Measurements from ENCODE around the gene TIGD1. TPM values are rescaled to one million over a fixed set of nuclear protein-coding genes. Genes with fewer than 3 reads are reported as not detected.
A peak's percentile ranks its signal among the peaks of the same experiment; 100 is the strongest.

The TIGD1 gene
- total RNA-seq, 4 donors from 2014 or later: 6.7 to 11.6 (median 6.9) TPM

GRCh38 chr2:232592772-232593395, 42.5 kb upstream of the TIGD1 start:
- peaks cover 5 to 22% of the 10 kb centered on the region in 2 donors for H3K4me1 ChIP-seq
- H3K27me3 ChIP-seq: no peaks in the 10 kb centered on the region
- H3K36me3 ChIP-seq: no peaks in the 10 kb centered on the region
- intact Hi-C loops (cut with DNase I): no loop called here
- TF ChIP-seq POLR2A (IDR thresholded peaks at IDR 0.05): no peak
- no peak for TF ChIP-seq CTCF (IDR thresholded peaks at IDR 0.05)
- WGBS, 2 donors: 82 to 94% methylated on average over 3 of the region's 3 CpGs
- H3K4me3 ChIP-seq (replicated peaks in 1 of 3): no peak overlapping the region
- no peak overlapping the region for H3K27ac ChIP-seq
- no peak for DNase-seq
- H3K9me3 ChIP-seq: no peaks in the 10 kb centered on the region

GRCh38 chr2:232588680-232589585, 38.6 kb upstream of the TIGD1 start:
- no peaks in the 10 kb centered on the region for H3K9me3 ChIP-seq
- TF ChIP-seq CTCF (IDR thresholded peaks at IDR 0.05) (no peak), POLR2A (IDR thresholded peaks at IDR 0.05) (peak in 1 of 2 donors; percentile 43)
- H3K27ac ChIP-seq: peak overlapping the region; percentile 76 to 88 (median 82)
- 57 to 59% methylated on average over 18 of the region's 18 CpGs for WGBS, 2 donors
- intact Hi-C loops (cut with DNase I): no loop called here
- peaks cover 5 to 22% of the 10 kb centered on the region in 2 donors for H3K4me1 ChIP-seq
- DNase-seq: peak; percentile 93 to 94
- H3K4me3 ChIP-seq (replicated peaks in 1 of 3): no peak overlapping the region
- no peaks in the 10 kb centered on the region for H3K27me3 ChIP-seq
- no peaks in the 10 kb centered on the region for H3K36me3 ChIP-seq

- Histone ChIP-seq H3K27ac (peak overlapping the region; percentile 76 to 88 (median 82)), H3K9me3 (no peaks in the 10 kb centered on the region), H3K4me3 (replicated peaks in 1 of 3) (no peak overlapping the region), H3K27me3 (no peaks in the 10 kb centered on the region), H3K4me1 (peaks cover 5 to 19% of the 10 kb centered on the region in 2 donors), H3K36me3 (no peaks in the 10 kb centered on the region)
- intact Hi-C loops (cut with DNase I): no loop called here
- no peak for DNase-seq
- WGBS, 2 donors: 97 to 100% methylated on average over 6 to 8 of the region's 8 CpGs
- TF ChIP-seq POLR2A (IDR thresholded peaks at IDR 0.05): no peak
- no peak for TF ChIP-seq CTCF (IDR thresholded peaks at IDR 0.05)
Observed at GRCh38 chr2:232588031-232588430, 37.7 kb upstream of the TIGD1 start.

GRCh38 chr2:232587512-232587911, 37.2 kb upstream of the TIGD1 start:
- no peaks in the 10 kb centered on the region for H3K36me3 ChIP-seq
- no peaks in the 10 kb centered on the region for H3K9me3 ChIP-seq
- no peak for TF ChIP-seq CTCF (IDR thresholded peaks at IDR 0.05)
- TF ChIP-seq POLR2A (IDR thresholded peaks at IDR 0.05): no peak
- no peaks in the 10 kb centered on the region for H3K27me3 ChIP-seq
- H3K4me1 ChIP-seq: peaks cover 5 to 19% of the 10 kb centered on the region in 2 donors
- no peak for DNase-seq
- H3K27ac ChIP-seq: peak overlapping the region; percentile 76 to 88 (median 82)
- intact Hi-C loops (cut with DNase I): no loop called here
- no peak overlapping the region for H3K4me3 ChIP-seq (replicated peaks in 1 of 3)
- WGBS, 2 donors: 86 to 90% methylated on average over 7 of the region's 7 CpGs
